HEK293 (cell line): ENCODE measurements around the gene DCAF7.

Source experiments
- CTCF ChIA-PET: fragments of 350-600 bp; formaldehyde crosslinking; extraction: SDS; loops from one replicate; lab custom pipeline; 2021; ENCODE audit warnings: antibody characterized with exemption; lab: Yijun Ruan, JAX
- POLR2A ChIA-PET: fragments of 300-600 bp; formaldehyde crosslinking; extraction: SDS; loops from one replicate; lab custom pipeline; 2020; ENCODE audit warnings: antibody characterized with exemption, inconsistent platforms; lab: Yijun Ruan, JAX
- H3K27ac ChIP-seq: fragments of 200-500 bp; sonication (Bioruptor generic); 2 replicates; pipeline ENCODE4 v1.5.1; 2014; ENCODE audit warnings: low read depth, low read length, control low read depth, inconsistent platforms; ENCODE audit errors: extremely low read depth
- H3K36me3 ChIP-seq, 2 experiments: fragments of 200-500 bp in 1 of 2; sonication (Bioruptor generic) in 1 of 2; 1 replicate in 1 of 2; 2 replicates in 1 of 2; pipeline ENCODE4 v1.5.1; 2014 to 2017; ENCODE audit warnings: inconsistent platforms in 2 of 2, low read length in 2 of 2; ENCODE audit not compliant: control insufficient read depth in 2 of 2, insufficient read depth in 1 of 2
- H3K4me1 ChIP-seq: fragments of 200-500 bp; sonication (Bioruptor generic); 2 replicates; pipeline ENCODE4 v1.5.1; 2014; ENCODE audit warnings: mild to moderate bottlenecking, low read length, inconsistent platforms; ENCODE audit not compliant: control insufficient read depth, insufficient read depth
- H3K4me3 ChIP-seq: 2 replicates; pipeline ENCODE4 v1.5.1; 2011; ENCODE audit warnings: low read depth, mild to moderate bottlenecking, control low read depth, low read length, moderate library complexity
- H3K9me3 ChIP-seq: fragments of 200-500 bp; sonication (Bioruptor generic); 2 replicates; pipeline ENCODE4 v1.5.1; 2014; ENCODE audit warnings: low read depth, low read length, inconsistent platforms; ENCODE audit not compliant: control insufficient read depth, insufficient read depth
- EGR2 ChIP-seq: fragments of 450-650 bp; formaldehyde crosslinking; IDR thresholded peaks from 2 replicates; pipeline ENCODE4 v1.5.1; 2016; ENCODE audit warnings: low read depth, missing biosample characterization, missing genetic modification characterization
- FEZF1 ChIP-seq: fragments of 450-650 bp; formaldehyde crosslinking; IDR thresholded peaks from 2 replicates; pipeline ENCODE4 v1.5.1; 2016; ENCODE audit warnings: missing biosample characterization, missing genetic modification characterization
- GLI2 ChIP-seq: fragments of 450-650 bp; formaldehyde crosslinking; IDR thresholded peaks from 2 replicates; pipeline ENCODE4; 2017; ENCODE audit warnings: missing biosample characterization, missing genetic modification characterization, low read depth, borderline replicate concordance
- MYNN ChIP-seq: fragments of 450-650 bp; formaldehyde crosslinking; IDR thresholded peaks from 2 replicates; pipeline ENCODE4 v1.5.1; 2016; ENCODE audit warnings: missing biosample characterization, missing genetic modification characterization, borderline replicate concordance
- MZF1 ChIP-seq: fragments of 450-650 bp; formaldehyde crosslinking; IDR thresholded peaks from 2 replicates; pipeline ENCODE4 v1.5.1; 2017; ENCODE audit warnings: missing biosample characterization, missing genetic modification characterization, borderline replicate concordance
- PRDM10 ChIP-seq: fragments of 450-650 bp; formaldehyde crosslinking; IDR thresholded peaks from 2 replicates; pipeline ENCODE4 v1.5.1; 2016; ENCODE audit warnings: missing biosample characterization, missing genetic modification characterization
- PRDM2 ChIP-seq: fragments of 450-650 bp; formaldehyde crosslinking; IDR thresholded peaks from 2 replicates; pipeline ENCODE4 v1.5.1; 2016; ENCODE audit warnings: missing biosample characterization, missing genetic modification characterization, borderline replicate concordance
- SCRT2 ChIP-seq: fragments of 450-650 bp; formaldehyde crosslinking; IDR thresholded peaks from 2 replicates; pipeline ENCODE4 v1.5.1; 2016; ENCODE audit warnings: missing biosample characterization, missing genetic modification characterization
- ZFP3 ChIP-seq: fragments of 450-650 bp; formaldehyde crosslinking; IDR thresholded peaks from 2 replicates; pipeline ENCODE4 v1.5.1; 2016; ENCODE audit warnings: low read depth, missing biosample characterization, missing genetic modification characterization
- ZNF302 ChIP-seq: fragments of 450-650 bp; formaldehyde crosslinking; IDR thresholded peaks from 2 replicates; pipeline ENCODE4 v1.5.1; 2016; ENCODE audit warnings: missing biosample characterization, missing genetic modification characterization, low read depth
- ZNF416 ChIP-seq: fragments of 450-650 bp; formaldehyde crosslinking; IDR thresholded peaks from 2 replicates; pipeline ENCODE4 v1.5.1; 2016; ENCODE audit warnings: missing biosample characterization, missing genetic modification characterization
- ZNF561 ChIP-seq: fragments of 450-650 bp; IDR thresholded peaks from 2 replicates; pipeline ENCODE4 v1.5.1; 2018; ENCODE audit warnings: missing biosample characterization, missing genetic modification characterization, borderline replicate concordance
- ZNF596 ChIP-seq: fragments of 450-650 bp; IDR thresholded peaks from 2 replicates; pipeline ENCODE4 v1.5.0; 2018; ENCODE audit warnings: missing biosample characterization, mild to moderate bottlenecking, missing genetic modification characterization, moderate library complexity
- ZNF600 ChIP-seq: fragments of 450-650 bp; formaldehyde crosslinking; IDR thresholded peaks from 2 replicates; pipeline ENCODE4 v1.5.1; 2016; ENCODE audit warnings: missing biosample characterization, missing genetic modification characterization
- ZNF629 ChIP-seq: fragments of 450-650 bp; formaldehyde crosslinking; IDR thresholded peaks from 2 replicates; pipeline ENCODE4 v1.5.1; 2017; ENCODE audit warnings: missing biosample characterization, missing genetic modification characterization
- ZSCAN16 ChIP-seq: fragments of 450-650 bp; formaldehyde crosslinking; IDR thresholded peaks from 2 replicates; pipeline ENCODE4 v1.5.1; 2016; ENCODE audit warnings: missing biosample characterization, missing genetic modification characterization
- ZSCAN30 ChIP-seq: fragments of 450-650 bp; IDR thresholded peaks from 2 replicates; pipeline ENCODE4 v1.5.1; 2018; ENCODE audit warnings: missing biosample characterization, mild to moderate bottlenecking, missing genetic modification characterization, moderate library complexity
- ZSCAN4 ChIP-seq: fragments of 450-650 bp; formaldehyde crosslinking; IDR thresholded peaks from 2 replicates; pipeline ENCODE4 v1.5.1; 2017; ENCODE audit warnings: missing biosample characterization, missing genetic modification characterization

The DCAF7 gene

GRCh38 chr17:63631062-63631461 is 80.8 kb downstream of the DCAF7 start (continued):
- TF ChIP-seq PRDM2 (tag by site-specific recombination) (no peak), ZSCAN4 (no peak), PRDM10 (tag by site-specific recombination) (no peak), ZSCAN30 (tag by site-specific recombination) (no peak), ZNF416 (tag by site-specific recombination) (no peak), FEZF1 (tag by site-specific recombination) (no peak), ZNF561 (tag by site-specific recombination) (no peak), MYNN (no peak), SCRT2 (no peak), ZSCAN16 (tag by site-specific recombination) (no peak), EGR2 (tag by site-specific recombination) (no peak), ZNF302 (tag by site-specific recombination) (no peak), ZNF629 (tag by site-specific recombination) (no peak), ZNF596 (tag by site-specific recombination) (no peak), ZNF600 (tag by site-specific recombination) (no peak)

- ChIA-PET CTCF (interaction anchor here (1.4 kb wide), 1 partner anchor 19 kb away, joined by 3 read pairs; no protein-coding TSS in a partner anchor), POLR2A (interaction anchor here (0.7 kb wide), 1 partner anchor 10 kb away, joined by 4 read pairs; the partner anchor contains the start of gene MAP3K3)
- TF ChIP-seq GLI2 (tag by site-specific recombination) = no peak
- TF ChIP-seq MZF1 (tag by site-specific recombination) = peak; percentile 49; the same call in 1 of the 2 replicates
- TF ChIP-seq ZFP3 (tag by site-specific recombination) = no peak
- peaks cover 10 to 39% of the 10 kb centered on the region in 2 experiments for H3K36me3 ChIP-seq
- H3K27ac ChIP-seq = no peak overlapping the region
- H3K9me3 ChIP-seq = no peaks in the 10 kb centered on the region
- H3K4me1 ChIP-seq = peaks cover 6% of the 10 kb centered on the region
- H3K4me3 ChIP-seq = no peak overlapping the region
Measured at GRCh38 chr17:63631626-63632025, 81.3 kb downstream of the DCAF7 start.
